MG63 (cell line): ENCODE results near the gene SDK1. TPM values are rescaled to one million over a fixed set of nuclear protein-coding genes. Genes with fewer than 3 reads are reported as not detected.
"Not testable (repeated sequence)": the region's sequence is repeated elsewhere in the genome, so short reads cannot be mapped to it uniquely, and the experiment has no call there.

ENCODE experiments used
- DNase-seq: peaks from one replicate; pipeline ENCODE4 v3.0.0-alpha.2; 2020
- H3K27me3 ChIP-seq: fragments of 250-450 bp; sonication (Bioruptor Pico); 2 replicates; pipeline ENCODE4 v1.5.1; 2020; ENCODE audit warnings: mild to moderate bottlenecking, moderate library complexity
- H3K36me3 ChIP-seq: fragments of 250-450 bp; sonication (Bioruptor Pico); 2 replicates; pipeline ENCODE4 v1.5.1; 2020; ENCODE audit warnings: mild to moderate bottlenecking, moderate library complexity
- H3K4me3 ChIP-seq: fragments of 250-450 bp; sonication (Bioruptor Pico); 2 replicates; pipeline ENCODE4 v1.5.1; 2020; ENCODE audit warnings: mild to moderate bottlenecking, moderate library complexity
- H3K9me3 ChIP-seq: fragments of 250-450 bp; sonication (Bioruptor Pico); 2 replicates; pipeline ENCODE4 v1.5.1; 2020; ENCODE audit warnings: mild to moderate bottlenecking, moderate library complexity
- total RNA-seq: library from RNA; depleted of rRNA; stranded (reverse); fragments of >200 nt; shearing (Covaris generic); gene quantifications from 2 replicates; pipeline ENCODE4 v1.2.3, GENCODE V29; 2014; ENCODE audit warnings: low replicate concordance

Gene SDK1
- total RNA-seq, 1 experiment from 2014 or later, result 1.1 TPM

GRCh38 chr7:4313911-4314310 lies 1012.9 kb downstream of the SDK1 start:
- not testable (repeated sequence) for DNase-seq, H3K9me3 ChIP-seq, H3K36me3 ChIP-seq, H3K4me3 ChIP-seq, H3K27me3 ChIP-seq

GRCh38 chr7:4314316-4314715 lies 1013.3 kb downstream of the SDK1 start:
- not testable (repeated sequence) for H3K4me3 ChIP-seq, H3K27me3 ChIP-seq, H3K36me3 ChIP-seq, DNase-seq, H3K9me3 ChIP-seq
